ENCODE measurements around the gene INTS1.

DNA sequence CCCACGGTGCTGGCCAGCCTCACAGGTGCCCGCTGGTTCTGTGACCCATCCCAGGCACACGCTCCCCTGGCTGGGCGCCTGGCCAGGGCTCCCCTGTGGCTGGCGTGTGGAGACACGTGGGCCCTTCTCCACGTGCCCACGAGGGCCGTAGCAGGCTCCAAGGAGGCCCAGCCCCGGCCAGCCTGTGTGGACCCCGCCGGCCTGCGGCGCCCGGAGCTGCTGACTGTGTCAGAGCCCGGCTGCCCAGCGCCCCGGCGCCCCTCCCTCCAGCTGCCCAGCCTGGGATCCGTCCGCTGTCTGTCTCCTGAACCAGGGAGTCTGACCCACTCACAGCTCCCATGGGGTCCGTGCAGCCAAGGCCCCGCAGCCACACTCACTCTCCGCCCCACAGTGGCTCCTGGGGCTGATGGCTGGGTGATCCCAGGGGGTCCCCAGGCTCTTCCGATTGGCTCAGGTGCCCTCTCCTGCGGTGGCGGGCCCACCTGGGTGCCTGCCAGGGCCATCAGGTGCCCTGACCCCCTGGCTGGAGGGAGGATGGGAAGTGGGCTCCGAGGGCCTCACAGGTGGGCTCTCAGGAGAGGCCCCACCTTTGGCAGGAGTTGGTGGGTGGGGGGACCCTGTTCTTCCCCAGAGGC, 42.2 kb upstream of the INTS1 start:
- TF ChIP-seq, protein P1, sequence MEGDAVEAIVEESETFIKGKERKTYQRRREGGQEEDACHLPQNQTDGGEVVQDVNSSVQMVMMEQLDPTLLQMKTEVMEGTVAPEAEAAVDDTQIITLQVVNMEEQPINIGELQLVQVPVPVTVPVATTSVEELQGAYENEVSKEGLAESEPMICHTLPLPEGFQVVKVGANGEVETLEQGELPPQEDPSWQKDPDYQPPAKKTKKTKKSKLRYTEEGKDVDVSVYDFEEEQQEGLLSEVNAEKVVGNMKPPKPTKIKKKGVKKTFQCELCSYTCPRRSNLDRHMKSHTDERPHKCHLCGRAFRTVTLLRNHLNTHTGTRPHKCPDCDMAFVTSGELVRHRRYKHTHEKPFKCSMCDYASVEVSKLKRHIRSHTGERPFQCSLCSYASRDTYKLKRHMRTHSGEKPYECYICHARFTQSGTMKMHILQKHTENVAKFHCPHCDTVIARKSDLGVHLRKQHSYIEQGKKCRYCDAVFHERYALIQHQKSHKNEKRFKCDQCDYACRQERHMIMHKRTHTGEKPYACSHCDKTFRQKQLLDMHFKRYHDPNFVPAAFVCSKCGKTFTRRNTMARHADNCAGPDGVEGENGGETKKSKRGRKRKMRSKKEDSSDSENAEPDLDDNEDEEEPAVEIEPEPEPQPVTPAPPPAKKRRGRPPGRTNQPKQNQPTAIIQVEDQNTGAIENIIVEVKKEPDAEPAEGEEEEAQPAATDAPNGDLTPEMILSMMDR (IDR thresholded peaks at IDR 0.05), result no peak
- TF ChIP-seq POLR2A (IDR thresholded peaks at IDR 0.05), result no peak

Measured in heart left ventricle (tissue), 13 donors.